Lung microvascular endothelial cell (primary cell): ENCODE data around the gene BRDT. TPM values are rescaled to one million over a fixed set of nuclear protein-coding genes. Genes with fewer than 3 reads are reported as not detected.

Experiments used
- total RNA-seq: library from RNA; depleted of rRNA; stranded (reverse); fragments of >200 nt; gene quantifications from 2 replicates; pipeline ENCODE4 v1.2.1, GENCODE V29; 2014

BRDT gene
- total RNA-seq, 1 donor from 2014 or later, result not detected

Other genes starting within 250 kb of the BRDT start
- gene TGFBR3, start 63.2 kb upstream of the BRDT start, total RNA-seq, result 7.4 and 25.8 TPM in 2 replicates
- gene EPHX4, start 80.6 kb downstream of the BRDT start, total RNA-seq, result 3.4 and 5.2 TPM in 2 replicates
- gene SETSIP, start 126.0 kb downstream of the BRDT start, total RNA-seq, result under 0.01 and 0.20 TPM in 2 replicates
- 1.3 and 2.4 TPM in 2 replicates for gene BTBD8, start 130.9 kb downstream of the BRDT start, total RNA-seq